ENCODE data around the gene GFOD1.

GFOD1 gene

DNA sequence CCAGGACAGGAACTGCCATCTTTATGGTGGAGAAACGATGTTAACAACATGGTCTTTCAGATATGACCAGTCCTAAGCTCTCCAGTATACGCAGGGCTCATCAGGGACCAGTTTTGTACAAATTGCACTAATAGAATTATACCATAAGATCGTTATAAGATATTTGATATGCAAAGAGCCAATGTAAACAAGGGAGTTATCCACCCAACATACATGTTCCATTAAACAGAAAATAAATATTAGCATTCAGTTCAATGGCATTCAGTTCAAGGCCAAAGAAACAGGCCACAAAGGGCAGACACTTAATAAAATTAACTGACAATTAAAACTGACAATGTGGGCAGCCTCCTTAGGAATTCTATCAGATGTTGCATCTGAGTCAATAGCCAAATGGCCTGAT, 2.6 kb downstream of the GFOD1 start:
- DNase-seq = no peak

DNA sequence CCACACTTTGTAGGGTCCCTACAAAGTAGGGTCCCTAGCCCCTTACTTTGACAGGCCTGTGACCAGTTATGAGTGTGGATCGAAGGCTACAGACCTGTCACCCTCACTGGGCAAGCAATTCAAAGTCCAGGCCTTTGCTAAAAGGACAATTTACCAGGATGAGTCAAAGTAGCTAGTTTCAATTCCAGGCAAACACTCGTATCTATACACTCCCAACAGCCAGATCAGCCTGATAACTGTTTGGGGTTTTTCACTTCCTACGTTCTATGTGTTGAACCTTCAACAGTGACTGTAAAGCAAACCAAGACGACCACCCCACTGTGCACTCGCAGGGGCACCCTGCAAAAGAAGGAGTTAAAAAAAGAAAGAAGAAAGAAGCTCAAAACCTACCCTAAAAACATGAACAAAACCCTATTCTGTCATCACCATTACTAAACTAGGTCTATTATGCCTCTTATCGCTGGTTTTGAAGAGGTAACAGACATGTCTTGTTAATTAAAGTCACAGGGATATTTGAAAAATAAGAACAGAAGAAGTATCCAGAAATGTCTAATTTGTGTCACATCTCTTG, 3.2 kb downstream of the GFOD1 start:
- peak; percentile 62 for DNase-seq

GRCh38 chr6:13480631-13481501, 6.5 kb downstream of the GFOD1 start:
- no peak for DNase-seq

GRCh38 chr6:13479971-13480434, 7.4 kb downstream of the GFOD1 start:
- DNase-seq = no peak

GRCh38 chr6:13479206-13479800, 8.1 kb downstream of the GFOD1 start:
- no peak for DNase-seq

DNA sequence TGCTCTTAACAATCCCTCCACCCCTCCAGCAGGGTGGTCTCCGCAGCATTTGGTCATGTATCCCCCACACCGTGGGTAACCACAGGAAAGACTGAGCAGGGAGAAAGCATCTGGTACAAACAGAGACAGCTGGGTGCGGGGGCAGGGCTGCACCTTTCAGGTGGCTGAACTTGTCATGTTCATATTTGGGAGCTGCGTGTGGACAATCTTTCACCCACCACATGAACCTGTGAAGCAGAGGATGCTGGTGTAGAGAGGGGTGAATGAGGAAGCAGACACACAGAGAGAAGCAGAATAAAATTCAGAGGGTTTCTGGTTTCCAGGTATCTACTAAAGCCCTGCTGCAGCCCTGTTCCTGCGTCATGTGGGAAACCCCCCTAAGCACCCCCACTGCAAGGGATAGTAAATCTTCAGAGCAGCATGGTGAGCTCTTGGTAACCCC, 8.9 kb downstream of the GFOD1 start:
- no peak for DNase-seq

- no peak for DNase-seq
Measured at GRCh38 chr6:13474787-13475186, 12.6 kb downstream of the GFOD1 start.

- peak; percentile 62 for DNase-seq
Measured at GRCh38 chr6:13474360-13474759, 13.0 kb downstream of the GFOD1 start.

- no peak for DNase-seq
Measured at GRCh38 chr6:13473768-13474165, 13.6 kb downstream of the GFOD1 start.

- DNase-seq = no peak
Measured at GRCh38 chr6:13472976-13473767, 14.2 kb downstream of the GFOD1 start.

- DNase-seq = no peak
Measured at GRCh38 chr6:13472099-13472498, 15.3 kb downstream of the GFOD1 start.

GRCh38 chr6:13471184-13471583, 16.2 kb downstream of the GFOD1 start:
- no peak for DNase-seq

DNA sequence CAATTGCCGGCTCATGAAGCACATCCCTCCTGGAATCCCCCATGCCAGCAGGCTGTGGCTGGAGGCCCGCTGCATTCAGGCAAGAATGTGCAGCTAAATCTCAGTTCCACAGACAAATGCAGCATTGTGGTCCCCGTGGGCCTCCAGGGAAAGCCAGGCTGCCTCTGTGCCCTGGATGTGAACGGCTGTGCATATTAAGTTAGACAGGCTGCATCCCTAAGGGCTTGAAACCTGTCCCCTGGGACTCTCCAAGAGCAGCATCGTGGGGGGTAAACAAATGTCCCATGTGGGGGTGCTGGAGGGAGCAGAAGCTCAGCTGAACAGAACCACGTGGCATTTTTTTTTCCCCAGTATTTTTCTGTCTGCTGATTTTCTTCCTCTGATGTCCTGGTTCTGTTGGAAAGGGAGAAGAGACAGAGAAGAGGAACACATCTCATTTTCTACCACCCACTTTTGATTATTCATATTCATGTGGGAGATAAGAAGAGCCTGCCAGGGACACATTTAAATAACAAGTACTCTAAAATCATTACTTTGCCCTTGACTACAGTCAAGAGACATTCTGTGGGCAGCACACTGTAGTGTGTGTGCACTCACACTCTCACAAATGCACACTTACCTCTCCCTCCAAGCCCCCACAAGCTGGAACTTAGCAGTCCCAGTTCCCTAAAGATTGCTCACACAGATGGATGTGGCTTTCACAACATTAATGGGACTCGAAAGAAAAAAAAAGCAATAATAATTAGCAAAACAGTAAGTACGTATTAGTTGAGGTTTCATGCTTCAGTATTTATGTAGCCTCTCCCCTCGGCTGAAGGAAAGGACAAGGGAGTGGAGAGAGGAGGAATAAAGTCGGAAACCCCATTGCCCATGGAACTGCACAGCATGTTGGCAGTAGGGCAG, 16.9 kb downstream of the GFOD1 start:
- DNase-seq = peak; percentile 54

GRCh38 chr6:13469693-13470092, 17.7 kb downstream of the GFOD1 start:
- DNase-seq = peak; percentile 78

- DNase-seq = no peak
Measured at GRCh38 chr6:13468839-13469238, 18.6 kb downstream of the GFOD1 start.

DNA sequence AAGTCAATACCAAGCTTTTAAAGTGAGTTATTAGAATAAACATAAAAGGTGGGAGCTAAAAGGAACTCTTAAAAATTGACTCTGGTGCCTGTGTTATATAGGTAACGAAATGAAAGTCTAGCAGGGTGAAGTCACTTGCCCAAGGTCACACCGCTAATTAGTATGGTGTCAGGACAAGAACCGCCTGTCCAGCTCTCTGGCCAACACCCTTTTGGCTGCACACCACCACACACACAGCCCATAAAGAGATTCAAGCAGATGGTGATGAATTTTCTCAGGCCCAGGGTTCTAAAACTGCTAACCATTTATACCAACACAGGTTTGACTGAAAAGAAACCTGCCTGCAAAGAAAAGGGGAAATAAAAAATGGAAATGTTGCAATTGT, 20.2 kb downstream of the GFOD1 start:
- no peak for DNase-seq

DNA sequence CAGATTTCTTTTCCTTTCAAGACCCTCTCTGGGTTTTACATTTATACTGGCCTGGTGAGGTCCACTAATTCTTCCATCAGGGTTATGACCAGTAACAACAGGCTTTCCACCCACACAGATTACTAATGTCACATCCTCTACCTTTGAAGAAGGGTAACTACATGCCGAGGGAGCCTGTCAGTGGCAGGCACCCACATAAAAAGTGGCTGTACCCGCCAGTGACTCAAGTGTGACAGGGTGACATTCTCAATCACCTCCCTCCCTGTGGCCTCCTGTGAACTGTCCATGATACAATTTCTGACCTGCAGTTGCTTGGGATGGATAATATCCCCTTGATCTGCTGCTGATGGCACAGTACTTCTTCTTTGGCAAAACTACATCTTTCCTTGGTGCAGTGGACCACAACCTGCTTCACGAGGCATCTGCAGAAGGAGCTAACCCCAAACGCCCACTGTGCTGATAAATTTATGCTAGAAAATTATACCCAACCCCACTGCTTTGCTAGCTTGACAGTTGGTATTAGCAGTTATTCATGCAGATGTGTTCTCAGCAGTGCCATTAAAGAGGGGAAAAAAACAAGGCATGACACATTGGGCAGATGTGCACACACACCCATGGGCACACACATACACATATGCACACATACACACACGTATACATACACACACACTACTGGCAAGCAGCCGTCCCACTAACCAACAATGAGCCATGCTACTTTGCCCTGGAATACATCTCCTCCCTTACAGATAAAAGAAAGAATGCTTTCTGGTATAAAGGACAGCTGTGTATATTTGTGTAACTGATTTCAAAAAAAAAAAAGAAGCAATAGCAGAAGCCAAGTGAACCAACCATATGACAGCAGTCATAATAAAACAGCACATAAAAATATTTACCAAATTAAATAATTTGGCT, 20.8 kb downstream of the GFOD1 start:
- peak; percentile 62 for DNase-seq

GRCh38 chr6:13465734-13466133, 21.7 kb downstream of the GFOD1 start:
- DNase-seq = peak; percentile 63

GRCh38 chr6:13463941-13464340, 23.5 kb downstream of the GFOD1 start:
- no peak for DNase-seq

DNA sequence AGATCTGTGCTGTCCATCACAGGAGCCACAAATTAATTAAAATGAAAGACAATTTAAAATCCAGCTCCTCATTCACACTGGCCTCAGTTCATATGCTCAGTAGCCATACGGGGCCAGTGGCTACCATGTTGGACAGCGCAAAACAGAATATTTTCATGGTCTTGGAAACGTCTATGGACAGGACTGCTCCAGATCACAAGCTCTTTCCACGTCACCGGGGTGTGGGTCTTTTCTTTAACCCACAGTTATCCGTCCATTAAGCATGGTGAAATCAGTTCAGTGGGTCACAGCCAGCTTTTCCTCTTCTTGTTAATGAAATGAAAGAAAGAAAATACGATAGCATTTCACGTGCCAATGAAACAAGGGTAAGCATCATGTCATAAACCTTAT, 24.1 kb downstream of the GFOD1 start:
- DNase-seq = no peak
